ENCODE results near the gene ZNF524.
A peak's percentile ranks its signal among the peaks of the same experiment; 100 is the strongest.

ZNF524 gene

DNA sequence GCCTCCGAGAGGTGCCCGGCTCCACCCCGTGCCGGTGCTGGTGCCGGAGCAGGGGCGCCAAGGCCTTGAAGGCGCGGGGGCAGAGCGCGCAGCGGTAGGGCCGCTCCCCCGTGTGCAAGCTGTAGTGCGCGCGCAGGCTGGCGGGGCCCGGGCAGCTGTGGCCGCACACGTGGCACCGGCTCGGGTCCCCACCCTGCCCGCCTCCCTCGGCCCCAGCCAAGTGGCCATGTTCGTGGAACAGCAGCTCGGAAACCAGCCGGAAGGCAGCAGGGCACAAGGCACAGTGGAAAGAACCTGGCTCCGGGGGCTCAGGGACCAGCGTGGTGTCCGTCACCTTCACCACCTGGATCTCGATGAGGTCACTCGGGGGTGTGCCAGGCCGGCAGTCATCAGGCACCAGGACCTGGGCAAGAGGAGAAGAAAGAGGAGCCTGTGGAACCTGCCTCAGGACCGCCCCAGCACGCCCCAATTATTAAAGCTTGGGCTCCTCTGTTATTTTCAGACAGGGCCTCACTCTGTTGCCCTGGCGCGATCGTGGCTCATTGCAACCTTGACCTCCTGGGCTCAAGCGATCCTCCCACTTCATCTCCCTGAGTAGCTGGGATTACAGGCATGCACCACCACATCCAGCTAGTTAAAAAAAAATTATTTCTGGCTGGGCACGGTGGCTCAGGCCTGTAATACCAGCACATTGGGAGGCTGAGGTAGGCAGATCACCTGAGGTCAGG lies 22.3 kb downstream of the ZNF524 start:
- Histone ChIP-seq H4K20me1 (ENCODE audit: insufficient read depth, low read length) (0 out of 2 replicates have a peak, but pooled peaks cover 3% of the 10 kb centered on the region), H3K27ac (ENCODE audit: low read length) (no peak overlapping the region), H3K4me3 (ENCODE audit: low read length) (no peak overlapping the region), H3K79me2 (ENCODE audit: low read length) (no peaks in the 10 kb centered on the region), H3K9ac (ENCODE audit: low read length) (no peak overlapping the region), H3K36me3 (replicated peaks; ENCODE audit: low read depth, low read length) (peaks cover 15% of the 10 kb centered on the region), H3K4me2 (ENCODE audit: low read length) (no peak overlapping the region), H2AFZ (ENCODE audit: low read depth, low read length) (no peak overlapping the region), H3K9me3 (ENCODE audit: insufficient read depth, low read length) (no peaks in the 10 kb centered on the region), H3K4me1 (ENCODE audit: low read length) (peaks cover 20% of the 10 kb centered on the region), H3K27me3 (ENCODE audit: low read depth, low read length) (no peaks in the 10 kb centered on the region)
- TF ChIP-seq, protein P1, sequence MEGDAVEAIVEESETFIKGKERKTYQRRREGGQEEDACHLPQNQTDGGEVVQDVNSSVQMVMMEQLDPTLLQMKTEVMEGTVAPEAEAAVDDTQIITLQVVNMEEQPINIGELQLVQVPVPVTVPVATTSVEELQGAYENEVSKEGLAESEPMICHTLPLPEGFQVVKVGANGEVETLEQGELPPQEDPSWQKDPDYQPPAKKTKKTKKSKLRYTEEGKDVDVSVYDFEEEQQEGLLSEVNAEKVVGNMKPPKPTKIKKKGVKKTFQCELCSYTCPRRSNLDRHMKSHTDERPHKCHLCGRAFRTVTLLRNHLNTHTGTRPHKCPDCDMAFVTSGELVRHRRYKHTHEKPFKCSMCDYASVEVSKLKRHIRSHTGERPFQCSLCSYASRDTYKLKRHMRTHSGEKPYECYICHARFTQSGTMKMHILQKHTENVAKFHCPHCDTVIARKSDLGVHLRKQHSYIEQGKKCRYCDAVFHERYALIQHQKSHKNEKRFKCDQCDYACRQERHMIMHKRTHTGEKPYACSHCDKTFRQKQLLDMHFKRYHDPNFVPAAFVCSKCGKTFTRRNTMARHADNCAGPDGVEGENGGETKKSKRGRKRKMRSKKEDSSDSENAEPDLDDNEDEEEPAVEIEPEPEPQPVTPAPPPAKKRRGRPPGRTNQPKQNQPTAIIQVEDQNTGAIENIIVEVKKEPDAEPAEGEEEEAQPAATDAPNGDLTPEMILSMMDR (IDR thresholded peaks at IDR 0.05; ENCODE audit: low read depth, low read length), result no peak
- no peak for TF ChIP-seq EZH2phosphoT487 (IDR thresholded peaks at IDR 0.05; ENCODE audit: low read depth)

DNA sequence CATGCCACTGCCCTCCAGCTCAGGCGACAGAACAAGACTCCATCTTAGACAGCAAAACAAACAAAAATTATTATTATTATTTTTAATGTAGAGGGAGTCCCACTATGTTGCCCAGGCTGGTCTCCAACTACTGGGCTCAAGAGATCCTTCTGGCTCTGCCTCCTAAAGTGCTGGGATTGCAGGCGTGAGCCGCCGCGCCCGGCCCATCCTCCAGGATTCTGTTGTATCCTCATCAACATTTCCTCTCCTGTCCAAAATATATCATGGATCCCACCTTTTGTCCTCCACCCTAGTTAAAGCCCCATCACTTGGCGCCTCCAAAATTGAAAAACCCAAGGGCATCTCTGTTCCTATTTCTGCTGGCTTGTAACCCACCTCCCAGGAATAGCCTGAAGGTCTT lies 23.0 kb downstream of the ZNF524 start:
- Histone ChIP-seq H3K79me2 (ENCODE audit: low read length) (no peaks in the 10 kb centered on the region), H2AFZ (ENCODE audit: low read depth, low read length) (no peak overlapping the region), H3K36me3 (replicated peaks; ENCODE audit: low read depth, low read length) (peaks cover 12% of the 10 kb centered on the region), H3K4me2 (ENCODE audit: low read length) (no peak overlapping the region), H4K20me1 (ENCODE audit: insufficient read depth, low read length) (0 out of 2 replicates have a peak, but pooled peaks cover 3% of the 10 kb centered on the region), H3K4me1 (ENCODE audit: low read length) (peaks cover 20% of the 10 kb centered on the region), H3K27me3 (ENCODE audit: low read depth, low read length) (no peaks in the 10 kb centered on the region), H3K9me3 (ENCODE audit: insufficient read depth, low read length) (no peaks in the 10 kb centered on the region), H3K27ac (ENCODE audit: low read length) (no peak overlapping the region), H3K9ac (ENCODE audit: low read length) (no peak overlapping the region), H3K4me3 (ENCODE audit: low read length) (no peak overlapping the region)
- TF ChIP-seq, protein P1 (IDR thresholded peaks at IDR 0.05; ENCODE audit: low read depth, low read length), result no peak
- no peak for TF ChIP-seq EZH2phosphoT487 (IDR thresholded peaks at IDR 0.05; ENCODE audit: low read depth)

DNA sequence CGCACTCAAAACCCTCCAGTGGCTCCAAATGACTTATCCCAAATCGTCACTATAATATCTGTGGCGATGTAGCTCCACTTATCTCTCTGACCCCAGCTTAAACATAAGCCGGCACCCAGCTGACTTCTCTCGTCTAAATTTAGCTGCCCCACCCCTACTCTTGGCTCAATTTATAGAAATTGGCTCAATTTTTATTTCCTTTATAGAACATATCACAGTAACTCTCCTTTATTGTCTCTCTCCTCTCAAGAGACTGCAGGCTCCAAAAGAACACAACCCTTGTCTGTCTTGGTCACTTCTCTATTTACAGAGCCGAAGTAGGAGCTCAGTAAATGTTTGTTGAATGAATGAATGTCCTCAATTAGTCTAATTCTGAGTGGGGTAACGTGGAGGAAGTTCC lies 23.5 kb downstream of the ZNF524 start:
- TF ChIP-seq EZH2phosphoT487 (IDR thresholded peaks at IDR 0.05; ENCODE audit: low read depth), result no peak
- TF ChIP-seq, protein P1 (IDR thresholded peaks at IDR 0.05; ENCODE audit: low read depth, low read length), result no peak
- Histone ChIP-seq H3K36me3 (replicated peaks; ENCODE audit: low read depth, low read length) (peaks cover 12% of the 10 kb centered on the region), H3K9me3 (ENCODE audit: insufficient read depth, low read length) (no peaks in the 10 kb centered on the region), H3K4me2 (ENCODE audit: low read length) (peak overlapping the region; percentile 44), H3K9ac (ENCODE audit: low read length) (no peak overlapping the region), H3K79me2 (ENCODE audit: low read length) (no peaks in the 10 kb centered on the region), H3K4me1 (ENCODE audit: low read length) (peaks cover 20% of the 10 kb centered on the region), H3K27me3 (ENCODE audit: low read depth, low read length) (no peaks in the 10 kb centered on the region), H2AFZ (ENCODE audit: low read depth, low read length) (no peak overlapping the region), H3K4me3 (ENCODE audit: low read length) (peak overlapping the region; percentile 81), H3K27ac (ENCODE audit: low read length) (no peak overlapping the region), H4K20me1 (ENCODE audit: insufficient read depth, low read length) (0 out of 2 replicates have a peak, but pooled peaks cover 3% of the 10 kb centered on the region)

DNA sequence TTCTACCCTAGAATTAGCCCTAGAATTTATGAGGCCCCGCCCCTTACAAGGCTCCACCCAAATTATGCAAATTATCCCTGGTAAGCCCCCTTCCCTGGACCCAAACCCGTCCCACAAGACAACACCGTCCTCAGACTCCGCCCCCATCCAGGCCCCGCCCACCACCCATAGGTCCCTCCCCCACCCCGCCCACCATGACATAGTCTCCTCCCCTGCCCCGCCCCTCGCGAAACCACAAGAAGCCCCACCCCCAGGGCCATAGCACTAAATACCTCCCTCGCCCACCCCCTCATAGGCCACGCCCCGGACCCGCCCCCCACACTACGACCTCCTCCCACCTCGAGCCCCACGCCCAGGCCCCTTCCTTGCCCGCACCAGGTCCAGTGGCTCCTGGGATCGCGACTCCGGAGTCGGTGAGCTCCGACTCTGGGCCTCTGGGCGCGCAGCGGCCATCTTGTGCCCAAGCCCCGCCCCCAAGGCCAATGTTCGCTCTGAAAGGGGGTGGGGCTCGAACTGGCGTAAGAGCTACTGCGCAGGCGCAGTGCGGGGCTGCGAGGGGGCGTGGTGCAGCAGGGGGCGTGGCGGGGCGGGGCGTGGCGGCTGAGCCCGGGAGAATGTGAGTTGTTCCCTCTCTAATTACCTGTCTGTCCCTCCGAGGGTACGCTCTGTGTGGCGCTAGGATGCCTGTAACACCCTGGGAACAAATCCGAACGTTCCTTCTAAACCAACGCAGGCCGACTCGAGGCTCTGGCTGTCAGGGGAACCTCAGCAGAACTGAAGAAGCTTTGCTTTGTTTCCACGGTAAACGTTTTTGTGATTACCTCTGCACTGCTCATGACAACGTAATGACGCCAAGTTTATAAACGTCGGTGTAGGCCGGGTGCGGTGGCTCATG lies 24.3 kb downstream of the ZNF524 start, which contains the start of gene ZNF784:
Gene ZNF784 (minus strand): TSS at position 458 of the 895 bp plus-strand sequence. CDS start 5 bp downstream, at position 453.
- H3K4me2 ChIP-seq (ENCODE audit: low read length), result peak within 1 kb of the TSS; percentile 83
- H3K27me3 ChIP-seq (ENCODE audit: low read depth, low read length), result no peaks in the 10 kb centered on the region
- H3K4me3 ChIP-seq (ENCODE audit: low read length), result peak within 1 kb of the TSS; percentile 81
- peaks cover 20% of the 10 kb centered on the region for H3K4me1 ChIP-seq (ENCODE audit: low read length)
- H3K79me2 ChIP-seq (ENCODE audit: low read length), result no peaks in the 10 kb centered on the region
- H3K9me3 ChIP-seq (ENCODE audit: insufficient read depth, low read length), result no peaks in the 10 kb centered on the region
- H4K20me1 ChIP-seq (ENCODE audit: insufficient read depth, low read length), result 0 out of 2 replicates have a peak, but pooled peaks cover 2% of the 10 kb centered on the region
- peak within 1 kb of the TSS; percentile 76 for H3K9ac ChIP-seq (ENCODE audit: low read length)
- H3K27ac ChIP-seq (ENCODE audit: low read length), result peak within 1 kb of the TSS; percentile 73
- no peak for TF ChIP-seq EZH2phosphoT487 (IDR thresholded peaks at IDR 0.05; ENCODE audit: low read depth)
- TF ChIP-seq, protein P1 (IDR thresholded peaks at IDR 0.05; ENCODE audit: low read depth, low read length), result no peak
- peaks cover 12% of the 10 kb centered on the region for H3K36me3 ChIP-seq (replicated peaks; ENCODE audit: low read depth, low read length)
- H2AFZ ChIP-seq (ENCODE audit: low read depth, low read length), result peak within 1 kb of the TSS; percentile 89

All from OCI-LY3 (cell line).